DMS 273 (cell line): ENCODE data around the gene MACROH2A1.

Experiments
- DNase-seq: peaks from one replicate; lab custom pipeline; 2025; ENCODE audit not compliant: unreplicated experiment; lab: John Stamatoyannopoulos, UW

Gene MACROH2A1

DNA sequence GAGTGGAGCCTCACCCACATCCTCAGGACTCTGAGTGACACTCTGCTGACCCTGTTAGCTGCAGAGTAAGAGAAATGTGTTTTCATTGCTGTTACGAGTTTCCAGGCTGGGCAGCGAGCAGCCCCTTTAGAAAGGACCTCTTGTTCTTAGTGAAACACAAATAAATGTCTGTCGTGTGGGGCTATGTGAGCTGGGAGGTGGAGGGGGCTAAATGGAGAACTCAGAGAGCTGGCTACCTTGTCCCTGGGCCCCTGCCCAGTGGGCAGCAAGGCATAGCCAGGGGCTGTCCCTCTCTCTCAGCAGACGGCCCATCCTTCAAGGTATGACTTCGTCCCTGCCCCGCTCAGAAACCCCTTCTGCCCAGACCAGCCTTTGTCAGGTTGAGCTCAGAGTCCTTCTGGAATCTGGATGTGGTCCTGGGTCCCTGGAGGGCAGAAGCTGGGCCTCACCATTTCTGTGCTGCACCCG is 38.0 kb upstream of the MACROH2A1 start:
- no peak for DNase-seq

DNA sequence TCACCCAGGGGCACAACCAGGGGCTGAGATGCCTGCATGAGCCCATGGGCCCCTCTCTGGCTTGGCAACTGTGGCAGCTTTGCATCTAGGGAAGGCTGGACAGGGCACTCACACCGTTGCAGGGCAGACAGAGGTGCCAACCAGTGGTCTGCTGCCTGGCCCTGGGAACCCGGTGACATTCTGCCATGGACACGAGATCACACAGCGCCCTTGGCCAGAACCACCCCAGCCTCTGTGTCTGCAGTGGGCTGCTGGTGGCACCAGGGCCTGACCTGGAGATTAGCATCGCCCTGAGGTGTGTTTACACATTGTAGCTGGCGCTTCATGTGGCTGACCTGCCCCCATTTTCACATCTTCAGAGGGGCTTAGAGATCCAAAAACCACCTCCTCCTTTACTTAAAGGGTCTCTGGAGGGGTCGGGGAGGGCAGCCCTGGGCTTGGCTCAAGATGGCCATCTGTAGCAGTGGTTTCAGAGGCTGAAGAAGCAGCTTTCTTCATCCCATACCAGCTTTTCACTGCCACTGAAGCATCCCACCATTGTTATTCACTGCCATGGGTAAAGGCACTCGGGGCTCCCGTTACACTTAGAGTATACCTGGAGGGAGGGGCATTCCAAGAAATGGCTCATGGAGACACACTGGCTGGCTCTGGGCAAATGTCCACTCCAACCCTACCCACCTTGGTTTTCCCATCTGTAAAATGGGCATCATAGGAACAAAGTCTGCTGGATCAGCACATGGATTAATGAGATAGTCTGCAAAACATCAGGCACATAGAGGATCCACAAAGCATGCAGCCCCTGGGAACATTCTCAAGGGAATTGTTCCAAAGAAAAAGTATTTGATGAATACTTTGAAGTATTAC is 36.7 kb upstream of the MACROH2A1 start:
- no peak for DNase-seq

DNA sequence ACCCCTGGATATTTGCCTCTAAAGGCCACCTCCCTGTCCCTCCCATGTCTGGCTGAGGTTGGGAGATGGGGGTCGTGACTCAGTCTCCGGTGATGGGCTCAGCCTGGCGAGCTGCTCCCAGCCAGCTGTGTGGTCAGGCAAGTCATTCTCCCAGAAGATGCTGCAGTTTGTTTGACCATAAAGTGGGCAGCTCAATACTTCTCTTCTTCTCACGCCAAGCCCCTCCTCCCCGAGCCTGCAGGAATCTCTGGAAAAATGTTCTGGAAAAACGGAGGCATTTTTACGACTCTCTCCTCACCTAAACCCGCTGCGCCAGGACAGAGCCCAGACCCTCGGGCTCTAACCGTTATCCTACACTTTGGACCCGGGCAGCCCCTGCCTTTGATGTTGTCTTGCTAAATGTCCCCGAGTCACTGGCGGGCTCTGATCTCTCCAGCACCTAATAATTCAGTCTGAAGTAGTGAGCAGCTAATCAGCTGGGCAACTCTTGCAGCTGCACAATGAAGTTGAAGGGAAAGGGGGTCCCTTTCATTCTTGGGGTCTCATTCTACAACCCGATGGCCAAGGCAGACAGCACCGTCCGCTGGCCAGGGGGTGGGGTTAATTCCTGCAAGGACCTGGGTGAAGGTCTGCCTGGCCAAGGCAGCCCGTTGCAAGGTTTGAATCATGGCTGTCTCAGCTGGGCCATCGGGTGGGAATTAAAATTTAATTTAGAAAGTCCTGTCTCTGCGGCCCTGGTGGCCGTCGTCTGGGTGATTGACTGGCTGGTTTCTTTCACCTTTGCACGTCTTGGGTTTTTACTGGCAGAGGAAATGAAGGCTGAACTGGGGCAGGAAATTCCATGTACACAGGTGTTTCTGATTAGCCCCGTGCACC is 35.8 kb upstream of the MACROH2A1 start:
- DNase-seq = no peak

DNA sequence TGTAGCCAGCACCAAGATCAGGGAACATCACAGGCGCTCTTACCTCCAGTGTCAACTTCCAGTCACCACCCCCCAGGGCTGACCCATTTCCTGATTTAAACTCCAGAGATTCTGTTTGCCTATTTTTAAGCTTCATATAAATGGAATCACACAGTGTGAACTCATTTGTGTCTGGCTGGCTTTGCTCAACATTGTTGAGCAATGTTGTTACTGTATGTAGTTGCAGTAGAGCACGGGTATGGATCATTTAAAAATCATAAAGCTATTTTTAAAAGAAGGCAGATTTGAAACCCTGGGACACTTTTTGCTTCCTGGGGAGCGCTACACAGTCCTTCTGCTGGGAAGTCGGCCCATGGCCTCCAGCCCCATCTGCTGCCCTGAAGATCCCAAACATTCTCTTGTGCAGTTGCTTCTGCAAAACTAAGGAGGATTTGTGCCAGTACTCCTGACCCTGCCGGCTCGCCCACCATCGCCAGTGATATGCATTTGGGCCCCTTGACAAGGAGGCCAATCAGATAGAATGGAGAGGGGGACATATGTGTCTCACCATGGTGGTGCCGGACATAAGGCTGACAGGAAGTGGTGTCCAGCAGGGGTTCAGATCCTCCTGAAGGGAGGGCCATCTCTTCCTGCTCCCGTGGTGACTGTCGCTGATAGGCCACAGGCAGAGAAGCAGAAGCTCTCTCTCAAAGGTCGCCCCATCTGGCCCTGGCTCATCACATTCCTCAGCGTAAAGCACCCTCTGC is 34.8 kb upstream of the MACROH2A1 start:
- DNase-seq = peak; percentile 36

DNA sequence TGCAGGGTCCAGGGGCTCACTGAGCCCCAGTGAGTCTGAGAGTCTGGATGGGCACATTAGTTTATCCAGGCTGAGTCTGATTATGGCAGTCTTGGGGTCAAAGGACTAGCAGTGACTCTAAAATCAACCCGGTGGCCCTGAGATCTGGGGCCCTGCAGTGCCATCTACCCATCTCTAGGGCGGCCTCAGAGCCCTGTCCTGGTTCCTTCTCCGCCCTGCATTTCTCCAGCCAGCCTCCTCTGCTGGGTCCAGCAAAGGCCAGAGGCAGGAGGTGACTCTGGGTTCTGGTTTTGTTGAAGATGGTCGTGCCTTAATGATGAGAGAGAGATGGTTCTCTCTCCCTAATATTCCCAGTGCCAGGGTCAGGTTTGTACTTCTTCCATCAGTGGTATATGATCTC is 33.1 kb upstream of the MACROH2A1 start:
- no peak for DNase-seq

DNA sequence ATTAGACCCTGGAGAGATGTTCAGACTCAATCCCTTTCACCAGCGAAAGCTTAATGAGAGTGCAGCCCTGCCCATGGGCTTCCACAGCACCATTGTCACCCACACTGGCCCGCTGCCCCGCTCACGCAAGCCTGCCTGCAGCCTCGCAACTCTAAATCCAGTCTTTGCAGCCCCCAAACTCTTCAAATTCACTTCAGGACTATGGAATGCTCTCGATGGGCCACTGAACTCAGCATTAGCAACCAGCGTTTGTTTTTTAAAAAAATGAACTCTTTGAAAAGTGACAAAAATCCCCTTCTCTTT is 31.1 kb upstream of the MACROH2A1 start:
- DNase-seq = no peak

DNA sequence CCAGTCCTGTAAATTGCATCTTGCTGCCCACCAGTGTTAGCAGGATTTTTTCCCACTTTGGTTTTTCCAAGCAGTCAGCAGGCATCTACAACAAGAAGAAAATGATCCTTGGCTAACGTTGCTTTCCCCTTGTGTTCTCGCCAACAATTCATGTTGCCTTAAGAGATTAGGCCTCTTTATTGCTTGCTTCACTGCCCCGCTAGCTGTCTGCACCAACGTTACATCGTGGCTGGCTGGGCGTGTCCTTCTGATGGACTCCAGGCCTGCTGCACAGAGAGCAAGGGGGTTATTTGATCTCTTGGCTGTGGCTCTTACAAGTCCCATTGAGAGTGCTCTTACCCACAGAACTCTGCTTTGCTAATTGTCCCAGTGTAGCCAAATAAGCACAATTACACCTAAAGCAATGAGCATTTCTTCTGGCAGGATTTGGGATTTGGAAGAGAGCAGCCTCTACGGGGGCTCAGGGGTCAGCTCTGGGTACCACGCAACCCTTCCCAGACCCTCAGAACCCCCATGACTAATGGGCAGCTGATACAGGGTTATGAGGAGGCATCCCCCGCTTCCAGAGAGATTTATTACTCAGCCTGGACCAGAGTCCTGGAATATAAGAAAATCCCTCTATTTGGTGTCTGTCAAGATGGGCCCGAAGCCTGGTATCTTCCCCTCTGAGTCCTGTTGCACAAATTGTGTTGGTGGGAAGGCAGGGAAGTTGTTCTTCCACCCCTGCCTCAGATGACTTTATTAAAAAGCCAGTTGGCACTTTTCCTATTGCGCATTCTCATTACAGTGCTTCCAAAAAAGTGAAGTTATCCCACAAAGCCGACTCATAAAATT is 30.5 kb upstream of the MACROH2A1 start:
- no peak for DNase-seq

DNA sequence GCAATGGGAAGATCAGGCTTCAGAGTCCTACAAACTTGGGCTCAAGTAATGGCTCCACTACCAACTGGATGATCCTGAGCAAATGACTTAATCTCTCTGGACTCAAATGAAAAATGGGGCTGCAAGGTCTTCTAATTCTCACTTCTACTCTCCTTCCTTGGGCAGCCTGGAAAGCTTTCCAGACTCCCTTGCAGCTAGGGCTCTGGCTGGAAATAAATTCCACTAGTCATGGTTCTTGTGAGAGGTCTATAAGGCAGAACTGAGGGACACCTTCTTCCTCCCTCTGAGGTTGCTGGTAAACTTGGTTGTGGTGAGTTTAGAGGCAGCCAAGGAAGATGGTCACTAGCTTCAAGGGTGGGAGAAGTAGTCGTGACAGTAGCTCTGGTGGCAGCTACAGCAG is 29.6 kb upstream of the MACROH2A1 start:
- no peak for DNase-seq

DNA sequence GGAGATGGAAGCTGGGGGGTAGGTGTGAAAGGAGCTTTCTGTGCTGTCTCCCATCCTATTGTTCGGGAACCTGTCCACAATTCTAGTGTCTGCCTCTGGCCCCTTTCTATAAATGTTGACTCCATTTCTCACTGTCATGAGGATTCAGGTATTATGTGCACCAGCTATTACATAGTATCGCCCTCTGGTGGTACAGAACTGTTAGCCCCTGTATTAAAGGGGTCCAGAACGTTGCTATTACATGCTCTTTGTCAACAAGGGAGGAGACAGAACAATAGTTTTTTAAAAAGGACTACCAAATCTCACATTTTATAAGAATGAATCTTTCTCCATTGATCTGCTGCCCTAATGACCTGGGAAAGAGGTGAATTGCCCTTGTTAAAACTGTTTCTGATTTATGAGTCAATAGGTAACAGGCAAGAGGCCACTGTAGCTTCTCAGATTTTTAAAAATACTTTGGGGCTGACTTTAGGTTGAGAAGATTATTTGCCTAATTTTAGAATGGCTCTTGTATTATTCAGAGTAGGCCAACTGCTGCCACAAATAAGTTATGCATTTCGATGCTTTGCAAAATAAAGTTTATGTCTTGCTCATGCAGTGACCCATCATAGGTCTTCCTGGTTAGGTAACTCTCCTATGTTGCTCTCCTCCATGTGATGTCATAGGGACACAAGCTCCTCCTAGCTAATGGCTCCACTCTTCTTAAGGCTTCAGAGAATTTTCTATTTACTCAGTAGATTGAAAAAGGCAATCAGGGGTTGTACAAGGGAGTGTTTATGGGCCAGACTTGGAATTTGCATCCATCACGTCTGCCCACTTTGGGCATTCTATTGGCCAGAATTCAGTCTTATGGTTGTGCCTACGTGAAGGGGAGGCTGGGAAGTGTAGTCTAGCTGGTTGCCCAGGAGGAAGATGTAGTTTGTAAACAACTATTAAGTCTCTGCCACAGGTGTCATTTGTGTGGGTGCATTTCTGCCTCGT is 27.4 kb upstream of the MACROH2A1 start:
- peak; percentile 82 for DNase-seq

DNA sequence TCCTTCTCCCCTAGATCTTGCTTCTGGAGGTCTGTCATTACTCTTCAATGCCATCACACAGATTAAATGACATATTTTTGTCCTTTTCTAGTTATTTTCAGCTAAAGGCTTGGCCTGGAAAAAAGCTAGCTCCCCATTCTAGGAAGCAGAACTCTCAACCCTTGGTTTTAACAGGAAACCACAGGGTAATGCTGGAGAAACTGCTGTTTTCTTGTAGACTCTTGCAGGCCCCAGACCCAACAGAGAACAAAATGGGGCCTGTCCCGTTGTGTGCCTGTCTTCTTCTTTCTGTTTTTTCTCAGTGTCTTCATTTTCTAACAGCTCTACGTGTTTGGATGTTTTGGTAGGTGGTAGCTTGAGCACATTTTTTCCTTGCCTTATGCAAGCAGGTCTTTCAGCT is 26.6 kb upstream of the MACROH2A1 start:
- DNase-seq = no peak

DNA sequence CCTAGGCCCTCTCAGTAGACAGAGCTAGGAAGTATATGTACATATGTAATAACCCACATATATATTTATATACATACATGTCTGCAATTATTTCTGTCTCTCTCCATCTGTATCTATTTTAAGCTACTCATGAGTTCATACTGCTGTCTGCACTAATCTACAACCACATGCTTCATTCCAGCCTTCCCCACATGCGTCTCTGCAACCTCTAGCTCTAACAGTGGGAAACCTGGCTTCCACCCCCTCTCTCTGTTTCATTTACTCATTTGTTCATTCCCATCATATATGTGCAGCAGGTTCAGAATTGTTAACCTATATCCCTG is 24.8 kb upstream of the MACROH2A1 start:
- no peak for DNase-seq

DNA sequence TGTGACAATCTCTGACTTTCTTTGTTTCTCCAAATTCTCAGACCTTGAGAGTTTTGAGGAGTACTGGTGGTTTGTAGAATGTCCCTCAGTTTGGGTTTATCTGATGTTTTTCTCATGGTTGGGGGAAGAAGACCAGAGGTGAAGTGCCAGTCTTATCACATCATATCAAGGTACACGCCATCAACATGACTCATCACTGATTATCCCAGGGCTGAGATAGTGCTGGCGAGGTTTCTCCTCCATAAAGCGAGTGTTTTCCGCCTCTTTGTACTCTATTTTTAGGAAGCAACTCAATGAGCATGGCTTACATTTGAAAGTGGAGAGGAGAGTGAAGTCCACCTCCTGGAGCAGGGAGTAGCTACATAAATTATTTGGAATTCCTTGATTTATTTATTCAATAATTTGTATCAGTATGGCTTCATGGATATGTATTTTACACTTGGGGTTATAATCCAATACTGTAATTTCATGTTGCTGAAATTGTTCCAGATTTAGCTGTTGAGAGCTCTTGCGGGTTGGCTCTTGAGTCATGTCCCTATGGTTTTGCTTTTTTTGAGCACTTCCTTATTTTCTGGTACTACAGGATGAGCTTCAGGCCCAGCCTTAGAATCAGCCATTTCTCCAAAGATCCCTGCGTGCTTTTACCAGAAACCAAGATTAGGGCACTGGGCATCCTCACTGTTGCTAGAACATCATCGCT is 24.3 kb upstream of the MACROH2A1 start:
- DNase-seq = no peak

DNA sequence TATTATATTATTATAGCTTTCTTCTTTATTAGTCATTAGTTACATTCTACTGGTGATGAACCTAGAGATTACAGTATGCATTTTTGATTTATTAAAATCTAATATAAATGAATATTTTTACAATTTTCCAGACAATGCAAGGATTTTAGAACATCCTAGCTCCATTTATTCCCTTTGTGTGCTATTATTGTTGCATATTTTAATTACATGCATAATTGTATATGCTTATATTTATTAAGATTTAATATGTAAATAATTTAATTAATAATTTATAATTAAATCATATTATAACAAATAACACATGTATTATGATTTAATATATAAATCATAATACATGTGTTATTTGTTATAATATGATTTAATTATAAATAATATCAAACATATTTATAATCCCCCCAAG is 23.4 kb upstream of the MACROH2A1 start:
- DNase-seq = no peak

DNA sequence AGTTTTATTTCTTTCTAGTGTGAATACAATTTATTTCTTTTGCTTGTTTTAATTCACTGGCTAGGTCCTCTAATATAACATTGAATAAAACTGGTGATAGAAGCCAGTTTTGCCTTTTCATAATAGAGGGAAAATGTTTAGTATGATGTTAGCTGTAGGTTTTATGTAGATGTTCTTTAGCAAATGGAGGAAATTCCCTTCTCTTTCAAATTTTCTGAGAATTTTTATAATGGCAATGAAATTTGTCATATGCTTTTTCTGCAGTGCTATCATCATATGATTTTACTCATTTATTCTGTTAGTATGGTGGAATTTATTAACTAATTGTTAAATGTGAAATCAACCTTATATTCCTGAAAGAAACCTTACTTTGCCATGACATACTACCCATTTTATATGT is 18.1 kb upstream of the MACROH2A1 start:
- DNase-seq = no peak

DNA sequence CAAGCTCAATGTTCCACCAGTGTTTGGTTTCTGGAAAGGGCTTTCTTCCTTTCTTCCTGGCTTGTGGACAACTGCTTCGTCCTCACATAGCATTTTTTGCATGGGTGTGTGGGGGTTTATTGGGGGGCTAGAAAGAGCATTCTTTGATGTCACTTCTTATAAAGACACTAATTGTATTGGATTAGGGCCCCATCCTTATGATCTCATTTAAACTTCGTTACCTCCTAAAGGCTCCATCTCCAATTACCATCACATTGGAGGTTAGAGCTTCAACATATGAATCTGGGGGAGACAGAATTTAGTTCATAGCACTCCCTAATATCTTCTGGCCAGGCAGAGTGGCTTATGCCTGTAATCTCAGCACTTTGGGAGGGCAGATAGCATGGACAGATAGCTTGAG is 6.1 kb upstream of the MACROH2A1 start:
- no peak for DNase-seq

DNA sequence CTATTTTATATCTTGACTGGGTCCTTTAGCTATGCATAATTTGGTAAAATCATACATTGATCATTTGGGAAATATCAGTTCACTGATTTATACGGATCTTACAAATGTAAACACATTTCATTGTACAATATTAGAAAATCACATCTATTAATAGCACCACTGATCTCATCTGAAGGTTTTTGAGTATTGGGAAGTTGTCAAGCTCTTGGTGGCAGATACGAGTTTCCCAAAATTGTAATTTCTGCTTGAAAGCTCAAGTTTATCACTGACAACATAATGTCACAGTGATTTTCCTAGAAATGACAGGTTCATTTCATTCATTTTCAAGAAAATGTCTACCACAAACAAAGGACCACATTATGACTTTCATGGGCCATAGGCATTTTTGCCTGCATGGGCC is 3.0 kb upstream of the MACROH2A1 start:
- DNase-seq = no peak

DNA sequence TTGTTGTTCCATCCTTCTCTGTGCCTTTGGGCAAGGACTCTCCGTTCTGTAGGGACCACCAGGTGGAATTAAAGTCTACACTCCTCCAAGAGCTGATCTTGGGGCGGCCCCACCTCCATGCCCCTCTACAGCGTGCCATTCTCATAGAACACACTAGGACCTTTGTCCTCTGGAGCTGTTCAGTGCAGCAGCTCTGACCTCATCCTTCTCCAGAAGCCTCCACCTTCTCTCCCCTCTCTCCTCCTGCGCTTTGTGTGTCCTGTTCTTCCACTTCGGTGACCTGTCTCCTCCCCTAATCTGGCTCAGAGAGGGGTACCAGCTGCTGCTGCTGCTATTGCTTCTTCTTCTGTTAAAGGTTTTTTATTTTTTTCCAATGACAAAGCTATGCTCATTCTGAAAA is 1.8 kb upstream of the MACROH2A1 start:
- no peak for DNase-seq

DNA sequence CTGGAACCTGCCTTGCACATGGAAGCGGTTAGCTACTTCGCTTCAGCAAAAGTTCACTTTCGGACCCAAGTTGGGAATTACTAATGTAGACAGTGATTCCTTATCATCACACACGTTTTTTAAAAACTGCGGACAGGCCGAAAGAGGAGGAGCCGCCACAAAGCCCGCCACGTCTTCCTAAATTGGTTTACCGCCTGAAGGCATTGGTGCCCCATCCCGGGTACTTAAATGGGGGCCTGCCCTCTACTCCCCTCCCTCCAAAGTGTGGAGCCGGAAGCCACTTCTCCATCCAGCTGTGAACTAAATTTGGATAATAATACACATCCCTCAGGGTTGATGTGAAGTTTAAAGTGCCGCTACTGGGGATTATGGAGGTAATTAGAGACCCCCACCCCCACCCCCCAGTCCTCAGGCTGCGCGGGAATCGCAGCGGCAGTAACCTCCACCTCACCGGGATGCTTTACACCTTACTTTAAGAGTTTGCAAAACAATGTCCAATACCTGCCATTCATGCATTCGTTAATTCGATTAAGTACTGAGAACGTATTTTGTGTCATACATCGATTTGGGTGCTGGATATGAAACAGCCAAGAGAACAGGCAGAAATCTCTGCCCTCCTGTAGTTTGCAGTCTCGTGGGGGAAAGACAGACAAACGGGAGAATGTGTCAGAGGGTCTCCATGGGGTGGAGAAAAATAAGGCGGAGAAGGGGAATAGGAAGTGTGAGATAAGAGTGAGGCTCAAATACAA is 937 bp upstream of the MACROH2A1 start:
- DNase-seq = no peak
